DOHH2 (cell line): Measurements from ENCODE around the gene HAPLN2.

Experiments
- H3F3A ChIP-seq: fragments of 200-600 bp; sonication (generic), shearing (Covaris generic); 2 replicates; pipeline ENCODE4 v1.6.0; 2016; ENCODE audit warnings: antibody characterized with exemption, mild to moderate bottlenecking; ENCODE audit not compliant: control insufficient read depth, insufficient read depth
- H3K27ac ChIP-seq: fragments of 200-600 bp; sonication (generic); 2 replicates; pipeline ENCODE4 v1.5.1; 2014; ENCODE audit warnings: low read depth, mild to moderate bottlenecking, low read length, moderate library complexity
- H3K27me3 ChIP-seq: fragments of 200-600 bp; sonication (generic); 2 replicates; pipeline ENCODE4 v1.6.1; 2014; ENCODE audit warnings: mild to moderate bottlenecking, low read length, mixed read lengths; ENCODE audit not compliant: control insufficient read depth
- H3K36me3 ChIP-seq: fragments of 200-600 bp; sonication (generic); 2 replicates; pipeline ENCODE4 v1.6.1; 2014; ENCODE audit warnings: mild to moderate bottlenecking, low read length, moderate library complexity, mixed read lengths; ENCODE audit not compliant: control insufficient read depth
- H3K4me1 ChIP-seq: fragments of 200-600 bp; sonication (generic); 2 replicates; pipeline ENCODE4 v1.6.1; 2014; ENCODE audit warnings: mild to moderate bottlenecking, low read length, mixed read lengths; ENCODE audit not compliant: control insufficient read depth
- H3K4me2 ChIP-seq: fragments of 200-600 bp; sonication (generic); 2 replicates; pipeline ENCODE4 v1.6.0; 2014; ENCODE audit warnings: mild to moderate bottlenecking, low read length, moderate library complexity
- H3K4me3 ChIP-seq: fragments of 200-600 bp; sonication (generic); 2 replicates; pipeline ENCODE4 v1.5.1; 2014; ENCODE audit warnings: mild to moderate bottlenecking, low read length, mixed read lengths
- H3K79me2 ChIP-seq: fragments of 200-600 bp; sonication (generic); 2 replicates; pipeline ENCODE4 v1.6.1; 2014; ENCODE audit warnings: mild to moderate bottlenecking, low read length, mixed read lengths; ENCODE audit not compliant: control insufficient read depth
- H3K9me2 ChIP-seq: fragments of 200-600 bp; sonication (generic); replicated peaks from 2 replicates; pipeline ENCODE4 v1.6.1; 2014; ENCODE audit warnings: mild to moderate bottlenecking, low read length, mixed read lengths; ENCODE audit not compliant: control insufficient read depth
- H3K9me3 ChIP-seq: fragments of 200-600 bp; sonication (generic); 2 replicates; pipeline ENCODE4 v1.6.1; 2014; ENCODE audit warnings: antibody characterized with exemption, low read length, mixed read lengths; ENCODE audit not compliant: control insufficient read depth, insufficient read depth
- H4K20me1 ChIP-seq: fragments of 200-600 bp; sonication (generic); 2 replicates; pipeline ENCODE4 v1.6.0; 2014; ENCODE audit warnings: low read depth, mild to moderate bottlenecking, antibody characterized with exemption, low read length, moderate library complexity; ENCODE audit not compliant: control insufficient read depth, insufficient read depth
- CTCF ChIP-seq: fragments of 200-600 bp; sonication (generic); IDR thresholded peaks from one replicate; pipeline ENCODE4 v1.5.1; 2014; ENCODE audit warnings: antibody characterized with exemption, mild to moderate bottlenecking, low read depth, low read length; ENCODE audit not compliant: poor library complexity, severe bottlenecking
- EZH2phosphoT487 ChIP-seq: fragments of 200-600 bp; sonication (generic); IDR thresholded peaks from 2 replicates; pipeline ENCODE4 v1.6.1; 2017; ENCODE audit warnings: borderline replicate concordance, mild to moderate bottlenecking, antibody characterized with exemption, low read length, moderate library complexity, mixed read lengths

The HAPLN2 gene

GRCh38 chr1:156662005-156662799, 43.0 kb downstream of the HAPLN2 start:
- H3K4me3 ChIP-seq, result peak overlapping the region; percentile 30
- no peaks in the 10 kb centered on the region for H3K79me2 ChIP-seq
- peaks cover 68% of the 10 kb centered on the region for H3K4me1 ChIP-seq
- peaks cover 4% of the 10 kb centered on the region for H3F3A ChIP-seq
- TF ChIP-seq EZH2phosphoT487 (no peak), CTCF (no peak)
- no peaks in the 10 kb centered on the region for H3K36me3 ChIP-seq
- no peaks in the 10 kb centered on the region for H3K9me2 ChIP-seq
- peaks cover 38% of the 10 kb centered on the region for H3K27me3 ChIP-seq
- no peak overlapping the region for H3K27ac ChIP-seq
- H4K20me1 ChIP-seq, result 0 out of 2 replicates have a peak, but pooled peaks cover 3% of the 10 kb centered on the region
- peak overlapping the region; percentile 59 for H3K4me2 ChIP-seq
- no peaks in the 10 kb centered on the region for H3K9me3 ChIP-seq

DNA sequence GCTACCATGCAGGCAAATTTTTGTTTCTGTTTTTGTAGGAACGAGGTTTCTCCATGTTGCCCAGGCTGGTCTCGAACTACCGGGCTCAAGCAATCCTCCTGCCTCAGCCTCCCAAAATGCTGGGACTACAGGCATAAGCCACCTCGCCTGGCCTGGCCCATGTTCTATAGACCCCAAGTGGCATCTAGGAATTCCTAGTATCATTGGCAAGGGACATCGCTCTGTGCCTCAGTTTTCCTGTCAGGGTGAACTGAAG, 43.5 kb downstream of the HAPLN2 start:
- TF ChIP-seq EZH2phosphoT487 (no peak), CTCF (no peak)
- H3K4me2 ChIP-seq, result peak overlapping the region; percentile 59
- H3K9me3 ChIP-seq, result no peaks in the 10 kb centered on the region
- H3K4me1 ChIP-seq, result peaks cover 62% of the 10 kb centered on the region
- no peaks in the 10 kb centered on the region for H3K36me3 ChIP-seq
- H3F3A ChIP-seq, result peaks cover 4% of the 10 kb centered on the region
- no peak overlapping the region for H3K27ac ChIP-seq
- peaks cover 35% of the 10 kb centered on the region for H3K27me3 ChIP-seq
- H4K20me1 ChIP-seq, result 0 out of 2 replicates have a peak, but pooled peaks cover 3% of the 10 kb centered on the region
- H3K4me3 ChIP-seq, result peak overlapping the region; percentile 30
- H3K9me2 ChIP-seq, result no peaks in the 10 kb centered on the region
- no peaks in the 10 kb centered on the region for H3K79me2 ChIP-seq

- H3K4me2 ChIP-seq, result peak overlapping the region; percentile 59
- peaks cover 61% of the 10 kb centered on the region for H3K4me1 ChIP-seq
Observed at GRCh38 chr1:156663178-156663577, 44.0 kb downstream of the HAPLN2 start.

More at GRCh38 chr1:156663178-156663577, 44.0 kb downstream of the HAPLN2 start:
- Histone ChIP-seq H4K20me1 (0 out of 2 replicates have a peak, but pooled peaks cover 3% of the 10 kb centered on the region), H3F3A (peaks cover 4% of the 10 kb centered on the region), H3K9me2 (no peaks in the 10 kb centered on the region), H3K27me3 (peaks cover 31% of the 10 kb centered on the region), H3K27ac (no peak overlapping the region), H3K9me3 (no peaks in the 10 kb centered on the region), H3K4me3 (peak overlapping the region; percentile 30), H3K36me3 (no peaks in the 10 kb centered on the region), H3K79me2 (no peaks in the 10 kb centered on the region)
- no peak for TF ChIP-seq CTCF
- no peak for TF ChIP-seq EZH2phosphoT487
